C4-2B (cell line): ENCODE data around the gene COMMD1.

Experiments used
- CTCF ChIP-seq: fragments of 450-650 bp; conservative IDR thresholded peaks from 2 replicates; pipeline ENCODE4 v1.5.1; 2017; ENCODE audit warnings: mild to moderate bottlenecking
- ZFX ChIP-seq: fragments of 450-650 bp; IDR thresholded peaks from 2 replicates; pipeline ENCODE4 v1.6.1; 2017

GRCh38 chr2:62050456-62051045 is 145.1 kb downstream of the COMMD1 start:
- TF ChIP-seq CTCF (no peak), ZFX (no peak)
